GM12801 (cell line): Measurements from ENCODE around the gene CASTOR1.

Experiments
- CTCF ChIP-seq: IDR thresholded peaks from one replicate; pipeline ENCODE4 v1.5.1; 2011; ENCODE audit warnings: control low read depth; ENCODE audit not compliant: insufficient read length; ENCODE audit errors: extremely low read depth

CASTOR1 gene

GRCh38 chr22:30235687-30236170, 53.6 kb downstream of the CASTOR1 start:
- no peak for TF ChIP-seq CTCF
